ENCODE results near the gene LY6G6F. TPM values are rescaled to one million over a fixed set of nuclear protein-coding genes. Genes with fewer than 3 reads are reported as not detected.
A peak's percentile ranks its signal among the peaks of the same experiment; 100 is the strongest.

The LY6G6F gene
- total and polyA plus RNA-seq, 2 of the 13 experiments (the other 11 are each of a cell fraction or from before 2014, with no cell fraction given), result not detected

- TF ChIP-seq NONO (IDR thresholded peaks at IDR 0.05), result no peak
- peak; percentile 72 for TF ChIP-seq NONO (CRISPR knock-in tag; conservative IDR thresholded peaks at IDR 0.05)
- TF ChIP-seq LCORL (IDR thresholded peaks at IDR 0.05), result no peak
- TF ChIP-seq LCORL (CRISPR knock-in tag; IDR thresholded peaks at IDR 0.05), result peak; percentile 78; the same call in 1 of the 2 replicates
- peak; percentile 32; the same call in 1 of the 2 replicates for TF ChIP-seq ZMYM4 (CRISPR knock-in tag; IDR thresholded peaks at IDR 0.05)
- TF ChIP-seq ZNF136 (CRISPR knock-in tag; IDR thresholded peaks at IDR 0.05; ENCODE audit: low read depth), result 0 out of 2 replicates have a peak, but pooled peaks have one; percentile 19
- TF ChIP-seq DRAP1 (CRISPR knock-in tag; IDR thresholded peaks at IDR 0.05), result peak; percentile 54; the same call in 1 of the 2 replicates
- no peak for TF ChIP-seq E2F2 (CRISPR knock-in tag; IDR thresholded peaks at IDR 0.05; ENCODE audit: borderline replicate concordance)
- TF ChIP-seq GLMP (CRISPR knock-in tag; IDR thresholded peaks at IDR 0.05; ENCODE audit: borderline replicate concordance), result no peak
- no peak for TF ChIP-seq RNF219 (CRISPR knock-in tag; IDR thresholded peaks at IDR 0.05)
- TF ChIP-seq ZNF224 (CRISPR knock-in tag; IDR thresholded peaks at IDR 0.05), result peak; percentile 78
- TF ChIP-seq FOSL2 (CRISPR knock-in tag; IDR thresholded peaks at IDR 0.05), result no peak; the same call in 1 of the 2 replicates
- TF ChIP-seq ZBTB33 (CRISPR knock-in tag; IDR thresholded peaks at IDR 0.05), result peak; percentile 58
- TF ChIP-seq MATR3 (CRISPR knock-in tag; IDR thresholded peaks at IDR 0.05), result no peak
- peak; percentile 99 for TF ChIP-seq RAD21 (CRISPR knock-in tag; IDR thresholded peaks at IDR 0.05)
- TF ChIP-seq ZNF354B (CRISPR knock-in tag; IDR thresholded peaks at IDR 0.05), result no peak
- peak; percentile 77 for TF ChIP-seq PHF21A (CRISPR knock-in tag; IDR thresholded peaks at IDR 0.05)
- TF ChIP-seq ZNF740 (CRISPR knock-in tag; IDR thresholded peaks at IDR 0.05), result peak; percentile 76; the same call in 1 of the 2 replicates
- TF ChIP-seq RXRB (CRISPR knock-in tag; IDR thresholded peaks at IDR 0.05; ENCODE audit: borderline replicate concordance), result peak; percentile 65; the same call in 1 of the 2 replicates
- TF ChIP-seq IKZF5 (CRISPR knock-in tag; IDR thresholded peaks at IDR 0.05), result peak; percentile 55
- TF ChIP-seq ATF4 (CRISPR knock-in tag; IDR thresholded peaks at IDR 0.05), result peak in 1 of 2 experiments; percentile 35; a peak in 1 of 4 replicates
Observed at GRCh38 chr6:31729515-31729978, 22.9 kb downstream of the LY6G6F start (continued).
